Activated CD8-positive, alpha-beta memory T cell treated with anti-CD3 and anti-CD28 coated beads, Interleukin-2, amount 50 U/mL, for 1 hour (primary cell): Measurements from ENCODE around the gene DMD.

ENCODE experiments used
- DNase-seq: peaks from one replicate; pipeline ENCODE4 v3.0.0-alpha.2; 2020; ENCODE audit errors: extremely low read depth

DMD gene

GRCh38 chrX:31708116-31708515 lies 1503.2 kb downstream of the DMD start:
- no peak for DNase-seq

- no peak for DNase-seq
Observed at GRCh38 chrX:31706466-31706865, 1504.9 kb downstream of the DMD start.

- DNase-seq = no peak
Observed at GRCh38 chrX:31705816-31706215, 1505.5 kb downstream of the DMD start.

GRCh38 chrX:31704938-31705337 lies 1506.4 kb downstream of the DMD start:
- no peak for DNase-seq

GRCh38 chrX:31702222-31702621 lies 1509.1 kb downstream of the DMD start:
- no peak for DNase-seq

GRCh38 chrX:31697294-31697916 lies 1513.9 kb downstream of the DMD start:
- DNase-seq = no peak

GRCh38 chrX:31679861-31680260 lies 1531.5 kb downstream of the DMD start:
- DNase-seq = no peak

- DNase-seq = no peak
Observed at GRCh38 chrX:31670245-31670644, 1541.1 kb downstream of the DMD start.

- DNase-seq = no peak
Observed at GRCh38 chrX:31665454-31665853, 1545.9 kb downstream of the DMD start.

- no peak for DNase-seq
Observed at GRCh38 chrX:31663172-31663571, 1548.2 kb downstream of the DMD start.

- no peak for DNase-seq
Observed at GRCh38 chrX:31661280-31661810, 1550.0 kb downstream of the DMD start.

GRCh38 chrX:31658360-31658759 lies 1553.0 kb downstream of the DMD start:
- DNase-seq = no peak

- no peak for DNase-seq
Observed at GRCh38 chrX:31656013-31656412, 1555.3 kb downstream of the DMD start.

GRCh38 chrX:31653422-31653821 lies 1557.9 kb downstream of the DMD start:
- DNase-seq = no peak

GRCh38 chrX:31652650-31653049 lies 1558.7 kb downstream of the DMD start:
- no peak for DNase-seq

GRCh38 chrX:31649201-31649600 lies 1562.1 kb downstream of the DMD start:
- no peak for DNase-seq

- DNase-seq = no peak
Observed at GRCh38 chrX:31633349-31633748, 1578.0 kb downstream of the DMD start.

- DNase-seq = no peak
Observed at GRCh38 chrX:31629195-31629594, 1582.2 kb downstream of the DMD start.

- no peak for DNase-seq
Observed at GRCh38 chrX:31609130-31609529, 1602.2 kb downstream of the DMD start.

GRCh38 chrX:31608638-31609037 lies 1602.7 kb downstream of the DMD start:
- no peak for DNase-seq

- no peak for DNase-seq
Observed at GRCh38 chrX:31606771-31607170, 1604.6 kb downstream of the DMD start.

GRCh38 chrX:31604629-31605221 lies 1606.6 kb downstream of the DMD start:
- no peak for DNase-seq

- DNase-seq = no peak
Observed at GRCh38 chrX:31603411-31604120, 1607.8 kb downstream of the DMD start.
